GM23338 (cell line): ENCODE results near the gene TXNDC12.

Experiments used
- CTCF ChIP-seq, 2 experiments: fragments of 200-600 bp in 1 of 2; sonication (generic) in 1 of 2; conservative IDR thresholded peaks; 2 replicates each; pipeline versions ENCODE4 v1.5.1 to v1.6.1; 2016 to 2017; ENCODE audit warnings: antibody characterized with exemption in 2 of 2, low read depth in 2 of 2, mild to moderate bottlenecking in 2 of 2, moderate library complexity in 1 of 2
- EZH2phosphoT487 ChIP-seq: fragments of 200-600 bp; sonication (generic); IDR thresholded peaks from one replicate; pipeline ENCODE4 v1.8.1; 2018; ENCODE audit warnings: antibody characterized with exemption; ENCODE audit not compliant: unreplicated experiment

- TF ChIP-seq CTCF (conservative IDR thresholded peaks at IDR 0.05; ENCODE audit: low read depth in 2 of 2) = no peak
- no peak for TF ChIP-seq EZH2phosphoT487
Observed at GRCh38 chr1:52008071-52008809, 46.8 kb downstream of the TXNDC12 start.
